Activated CD8-positive, alpha-beta T cell treated with anti-CD3 and anti-CD28 coated beads, Interleukin-2, amount 10 ng/mL, durations not matched to agents 7 days and 5 days (primary cell): Measurements from ENCODE around the gene APLN. TPM values are rescaled to one million over a fixed set of nuclear protein-coding genes. Genes with fewer than 3 reads are reported as not detected.

Experiments used
- ATAC-seq: fragments of 150-1000 bp; cut with Tn5 transposase; one replicate; pipeline ENCODE4 v1.10.0; 2021; ENCODE audit warnings: moderate library complexity
- CTCF ChIA-PET: fragments of 350-600 bp; sonication (Branson Sonifier 250); formaldehyde crosslinking; loops from one replicate; lab custom pipeline; 2021; ENCODE audit warnings: antibody characterized with exemption; lab: Charles Lee
- POLR2A ChIA-PET: fragments of 350-600 bp; sonication (Branson Sonifier 250); formaldehyde crosslinking; loops from one replicate; lab custom pipeline; 2021; ENCODE audit warnings: antibody characterized with exemption; lab: Charles Lee
- DNase-seq: peaks from one replicate; pipeline ENCODE4 v3.0.0-alpha.2; 2020
- H3K27ac Mint-ChIP-seq: one replicate; pipeline ENCODE4 v1.8.0; 2021; ENCODE audit warnings: mild to moderate bottlenecking, mixed read lengths
- H3K27me3 Mint-ChIP-seq: one replicate; pipeline ENCODE4 v1.8.0; 2021; ENCODE audit warnings: low read depth, mixed read lengths
- H3K36me3 Mint-ChIP-seq: one replicate; pipeline ENCODE4 v1.8.0; 2021; ENCODE audit warnings: low read depth, mixed read lengths
- H3K4me1 Mint-ChIP-seq: one replicate; pipeline ENCODE4 v1.8.0; 2021; ENCODE audit warnings: low read depth, mixed read lengths
- H3K4me3 Mint-ChIP-seq: one replicate; pipeline ENCODE4 v1.8.0; 2021; ENCODE audit warnings: mild to moderate bottlenecking, mixed read lengths
- H3K9me3 Mint-ChIP-seq: one replicate; pipeline ENCODE4 v1.8.0; 2022; ENCODE audit warnings: mixed read lengths; ENCODE audit not compliant: insufficient read depth
- total RNA-seq, 2 experiments: library from RNA; stranded (reverse); gene quantifications; one replicate each; pipeline ENCODE4 v1.2.3, GENCODE V29; 2021

APLN gene
- total RNA-seq, 2 experiments from 2014 or later: 2.1 to 2.7 TPM

- H3K4me3 Mint-ChIP-seq: no peak overlapping the region
- DNase-seq: no peak
- POLR2A ChIA-PET: no interaction called here
- no peaks in the 10 kb centered on the region for H3K27me3 Mint-ChIP-seq
- CTCF ChIA-PET: interaction anchor here (1.5 kb wide), 1 partner anchor 36 kb away, joined by 4 read pairs; no protein-coding TSS in a partner anchor
- no peak for ATAC-seq
- no peaks in the 10 kb centered on the region for H3K9me3 Mint-ChIP-seq
- no peaks in the 10 kb centered on the region for H3K36me3 Mint-ChIP-seq
- no peaks in the 10 kb centered on the region for H3K4me1 Mint-ChIP-seq
- no peak overlapping the region for H3K27ac Mint-ChIP-seq
Measured at GRCh38 chrX:129690435-129690834, 35.7 kb upstream of the APLN start.

- H3K4me1 Mint-ChIP-seq: no peaks in the 10 kb centered on the region
- no peaks in the 10 kb centered on the region for H3K27me3 Mint-ChIP-seq
- ChIA-PET POLR2A (interaction anchor here (1.1 kb wide), 1 partner anchor 102 kb away, joined by 4 read pairs; no protein-coding TSS in a partner anchor), CTCF (interaction anchor here (1.5 kb wide), 1 partner anchor 37 kb away, joined by 4 read pairs; no protein-coding TSS in a partner anchor)
- H3K36me3 Mint-ChIP-seq: no peaks in the 10 kb centered on the region
- no peaks in the 10 kb centered on the region for H3K9me3 Mint-ChIP-seq
- H3K27ac Mint-ChIP-seq: no peak overlapping the region
- DNase-seq (no peak), ATAC-seq (no peak)
- H3K4me3 Mint-ChIP-seq: no peak overlapping the region
Measured at GRCh38 chrX:129689796-129690195, 35.0 kb upstream of the APLN start.

GRCh38 chrX:129688097-129688496, 33.3 kb upstream of the APLN start:
- Mint-ChIP-seq H3K27me3 (no peaks in the 10 kb centered on the region), H3K36me3 (no peaks in the 10 kb centered on the region), H3K27ac (no peak overlapping the region), H3K4me1 (no peaks in the 10 kb centered on the region), H3K9me3 (no peaks in the 10 kb centered on the region), H3K4me3 (no peak overlapping the region)
- ATAC-seq (no peak), DNase-seq (no peak)
- ChIA-PET POLR2A (no interaction called here), CTCF (interaction anchor here (1.4 kb wide), 1 partner anchor 38 kb away, joined by 4 read pairs; no protein-coding TSS in a partner anchor)

- Mint-ChIP-seq H3K36me3 (no peaks in the 10 kb centered on the region), H3K4me1 (no peaks in the 10 kb centered on the region), H3K27ac (no peak overlapping the region), H3K27me3 (no peaks in the 10 kb centered on the region), H3K4me3 (no peak overlapping the region), H3K9me3 (no peaks in the 10 kb centered on the region)
- DNase-seq: no peak
- ChIA-PET POLR2A (no interaction called here), CTCF (no interaction called here)
- ATAC-seq: no peak
Measured at GRCh38 chrX:129686422-129686948, 31.7 kb upstream of the APLN start.

GRCh38 chrX:129682979-129683378, 28.2 kb upstream of the APLN start:
- POLR2A ChIA-PET: no interaction called here
- CTCF ChIA-PET: no interaction called here

GRCh38 chrX:129679901-129680300, 25.1 kb upstream of the APLN start:
- H3K4me3 Mint-ChIP-seq: no peak overlapping the region
- ChIA-PET CTCF (interaction anchor here (1.6 to 1.8 kb wide), 2 partner anchors 24 to 47 kb away, joined by 4 to 9 read pairs; no protein-coding TSS in a partner anchor), POLR2A (no interaction called here)
- no peaks in the 10 kb centered on the region for H3K9me3 Mint-ChIP-seq
- DNase-seq (no peak), ATAC-seq (no peak)
- peaks cover 3% of the 10 kb centered on the region for H3K27me3 Mint-ChIP-seq
- H3K4me1 Mint-ChIP-seq: peaks cover 11% of the 10 kb centered on the region
- H3K27ac Mint-ChIP-seq: no peak overlapping the region
- no peaks in the 10 kb centered on the region for H3K36me3 Mint-ChIP-seq

More at GRCh38 chrX:129682979-129683378, 28.2 kb upstream of the APLN start:
- DNase-seq (no peak), ATAC-seq (no peak)
- Mint-ChIP-seq H3K4me1 (peaks cover 7% of the 10 kb centered on the region), H3K27ac (no peak overlapping the region), H3K9me3 (no peaks in the 10 kb centered on the region), H3K27me3 (no peaks in the 10 kb centered on the region), H3K4me3 (no peak overlapping the region), H3K36me3 (no peaks in the 10 kb centered on the region)

GRCh38 chrX:129678614-129679195, 23.9 kb upstream of the APLN start:
- Mint-ChIP-seq H3K27me3 (peaks cover 6% of the 10 kb centered on the region), H3K9me3 (no peaks in the 10 kb centered on the region), H3K36me3 (no peaks in the 10 kb centered on the region), H3K4me1 (peaks cover 11% of the 10 kb centered on the region), H3K4me3 (peak overlapping the region; percentile 46), H3K27ac (no peak overlapping the region)
- DNase-seq (peak; percentile 38), ATAC-seq (peak; percentile 61)
- ChIA-PET CTCF (interaction anchor here (1.1 to 1.8 kb wide), 3 partner anchors 23 to 48 kb away, joined by 4 to 9 read pairs (median 4); no protein-coding TSS in a partner anchor), POLR2A (no interaction called here)

GRCh38 chrX:129667412-129667811, 12.7 kb upstream of the APLN start:
- H3K9me3 Mint-ChIP-seq: peaks cover 6% of the 10 kb centered on the region
- ChIA-PET POLR2A (no interaction called here), CTCF (no interaction called here)
- H3K27me3 Mint-ChIP-seq: peaks cover 36% of the 10 kb centered on the region
- no peak overlapping the region for H3K4me3 Mint-ChIP-seq
- DNase-seq (no peak), ATAC-seq (no peak)
- H3K27ac Mint-ChIP-seq: no peak overlapping the region
- peaks cover 2% of the 10 kb centered on the region for H3K36me3 Mint-ChIP-seq
- H3K4me1 Mint-ChIP-seq: peaks cover 10% of the 10 kb centered on the region

GRCh38 chrX:129665916-129666644, 11.3 kb upstream of the APLN start:
- no peak for ATAC-seq
- peaks cover 38% of the 10 kb centered on the region for H3K27me3 Mint-ChIP-seq
- H3K36me3 Mint-ChIP-seq: peaks cover 2% of the 10 kb centered on the region
- H3K4me1 Mint-ChIP-seq: peaks cover 10% of the 10 kb centered on the region
- H3K27ac Mint-ChIP-seq: no peak overlapping the region
- peaks cover 6% of the 10 kb centered on the region for H3K9me3 Mint-ChIP-seq
- H3K4me3 Mint-ChIP-seq: no peak overlapping the region
- no peak for DNase-seq
- ChIA-PET POLR2A (no interaction called here), CTCF (interaction anchor here (1.5 kb wide), 1 partner anchor 60 kb away, joined by 5 read pairs; no protein-coding TSS in a partner anchor)

- POLR2A ChIA-PET: no interaction called here
- Mint-ChIP-seq H3K4me3 (no peak overlapping the region), H3K27ac (no peak overlapping the region), H3K36me3 (peaks cover 2% of the 10 kb centered on the region), H3K27me3 (peaks cover 30% of the 10 kb centered on the region), H3K9me3 (peaks cover 6% of the 10 kb centered on the region), H3K4me1 (peaks cover 8% of the 10 kb centered on the region)
- ATAC-seq (no peak), DNase-seq (no peak)
- CTCF ChIA-PET: interaction anchor here (1.8 to 2.4 kb wide), 2 partner anchors 63 to 160 kb away, joined by 7 read pairs; no protein-coding TSS in a partner anchor
Measured at GRCh38 chrX:129663171-129663570, 8.4 kb upstream of the APLN start.

- DNase-seq (no peak), ATAC-seq (no peak)
- H3K27me3 Mint-ChIP-seq: peaks cover 25% of the 10 kb centered on the region
- peaks cover 7% of the 10 kb centered on the region for H3K4me1 Mint-ChIP-seq
- no peaks in the 10 kb centered on the region for H3K36me3 Mint-ChIP-seq
- H3K9me3 Mint-ChIP-seq: no peaks in the 10 kb centered on the region
- no peak overlapping the region for H3K27ac Mint-ChIP-seq
- no peak overlapping the region for H3K4me3 Mint-ChIP-seq
- ChIA-PET CTCF (interaction anchor here (1.1 to 2.4 kb wide), 3 partner anchors 8 to 162 kb away, joined by 3 to 7 read pairs (median 7); no protein-coding TSS in a partner anchor), POLR2A (interaction anchor here (0.7 kb wide), 1 partner anchor 138 kb away, joined by 3 read pairs; no protein-coding TSS in a partner anchor)
Measured at GRCh38 chrX:129661369-129661768, 6.6 kb upstream of the APLN start.
